BE2C (cell line): Measurements from ENCODE around the gene FASTK.

Source experiments
- DNase-seq: peaks from one replicate; pipeline ENCODE4 v3.0.0-alpha.2; 2020
- H3K27me3 ChIP-seq: fragments of 250-450 bp; sonication (Bioruptor Pico); 2 replicates; pipeline ENCODE4 v1.5.1; 2020; ENCODE audit warnings: mild to moderate bottlenecking
- H3K36me3 ChIP-seq: fragments of 250-450 bp; sonication (Bioruptor Pico); 2 replicates; pipeline ENCODE4 v1.5.1; 2020; ENCODE audit warnings: mild to moderate bottlenecking
- H3K4me1 ChIP-seq: fragments of 250-450 bp; sonication (Bioruptor Pico); 2 replicates; pipeline ENCODE4 v1.5.1; 2020
- H3K4me3 ChIP-seq: 2 replicates; pipeline ENCODE4 v1.5.1; 2011; ENCODE audit warnings: low read depth, low read length
- H3K9me3 ChIP-seq: fragments of 250-450 bp; sonication (Bioruptor Pico); 2 replicates; pipeline ENCODE4 v1.5.1; 2020
- CTCF ChIP-seq: IDR thresholded peaks from 2 replicates; pipeline ENCODE4 v1.5.1; 2012; ENCODE audit warnings: mild to moderate bottlenecking, low read depth, low read length

The FASTK gene

GRCh38 chr7:151035026-151035717, 45.4 kb downstream of the FASTK start:
- no peak for TF ChIP-seq CTCF
- Histone ChIP-seq H3K27me3 (no peaks in the 10 kb centered on the region), H3K9me3 (no peaks in the 10 kb centered on the region), H3K36me3 (peaks cover 7% of the 10 kb centered on the region; the same call in 1 of the 2 replicates), H3K4me1 (peaks cover 23% of the 10 kb centered on the region), H3K4me3 (no peak overlapping the region)
- DNase-seq = no peak

DNA sequence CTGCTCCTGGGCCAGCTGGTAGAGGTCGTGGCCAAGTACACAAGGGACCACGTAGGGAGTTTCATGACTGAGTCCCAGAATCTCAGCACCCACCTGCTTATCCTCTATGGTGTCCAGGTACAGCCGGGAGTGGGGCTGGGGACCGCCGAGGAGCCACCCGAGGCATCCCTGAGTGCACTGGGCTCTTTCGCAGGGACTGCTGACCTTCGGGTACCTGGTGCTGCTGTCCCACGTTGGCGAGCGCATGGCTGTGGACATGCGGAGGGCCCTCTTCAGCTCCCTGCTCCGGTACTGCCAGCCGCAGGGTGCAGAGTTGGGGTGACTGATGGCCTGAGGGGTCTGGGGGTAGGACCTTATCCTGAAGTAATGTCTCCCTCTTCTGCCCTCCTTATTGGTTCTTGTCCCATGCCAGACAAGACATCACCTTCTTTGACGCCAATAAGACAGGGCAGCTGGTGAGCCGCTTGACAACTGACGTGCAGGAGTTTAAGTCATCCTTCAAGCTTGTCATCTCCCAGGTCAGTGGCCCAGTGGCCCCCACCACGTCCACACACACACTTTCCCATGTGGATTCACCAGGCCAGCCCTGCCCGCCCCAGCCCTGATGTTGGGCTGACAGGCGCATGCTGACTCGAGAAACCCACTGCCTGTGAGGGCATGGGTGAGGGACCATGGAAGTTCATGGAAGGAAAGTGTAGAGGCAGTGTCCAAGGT, 46.1 kb downstream of the FASTK start:
- no peak for DNase-seq
- peaks cover 16% of the 10 kb centered on the region for H3K4me1 ChIP-seq
- H3K4me3 ChIP-seq = no peak overlapping the region
- H3K9me3 ChIP-seq = no peaks in the 10 kb centered on the region
- no peaks in the 10 kb centered on the region for H3K27me3 ChIP-seq
- no peak for TF ChIP-seq CTCF
- H3K36me3 ChIP-seq = peaks cover 7% of the 10 kb centered on the region; the same call in 1 of the 2 replicates

GRCh38 chr7:151033864-151034249, 46.8 kb downstream of the FASTK start:
- Histone ChIP-seq H3K4me1 (peaks cover 11% of the 10 kb centered on the region), H3K4me3 (no peak overlapping the region), H3K9me3 (no peaks in the 10 kb centered on the region), H3K36me3 (peaks cover 7% of the 10 kb centered on the region; the same call in 1 of the 2 replicates), H3K27me3 (no peaks in the 10 kb centered on the region)
- TF ChIP-seq CTCF = no peak
- DNase-seq = no peak

- Histone ChIP-seq H3K36me3 (peaks cover 7% of the 10 kb centered on the region; the same call in 1 of the 2 replicates), H3K4me1 (peaks cover 5% of the 10 kb centered on the region), H3K4me3 (no peak overlapping the region), H3K9me3 (no peaks in the 10 kb centered on the region), H3K27me3 (no peaks in the 10 kb centered on the region)
- DNase-seq = no peak
- no peak for TF ChIP-seq CTCF
Observed at GRCh38 chr7:151032936-151033863, 47.4 kb downstream of the FASTK start.

GRCh38 chr7:151031011-151031410, 49.6 kb downstream of the FASTK start:
- H3K4me1 ChIP-seq = no peaks in the 10 kb centered on the region
- no peaks in the 10 kb centered on the region for H3K27me3 ChIP-seq
- peaks cover 7% of the 10 kb centered on the region; the same call in 1 of the 2 replicates for H3K36me3 ChIP-seq
- DNase-seq = no peak
- H3K4me3 ChIP-seq = no peak overlapping the region
- no peaks in the 10 kb centered on the region for H3K9me3 ChIP-seq
- no peak for TF ChIP-seq CTCF
